RWPE2 (cell line): ENCODE data around the gene SV2C.

Source experiments
- ATAC-seq: fragments of 200-7000 bp; cut with Tn5 transposase; 3 replicates; pipeline ENCODE4 v1.9.1; 2021; ENCODE audit warnings: low read depth
- DNase-seq: peaks from one replicate; pipeline ENCODE4 v3.0.0-alpha.2; 2020; ENCODE audit warnings: low spot score
- H3K27ac ChIP-seq: fragments of 450-650 bp; 2 replicates; pipeline ENCODE4 v1.5.1; 2017; ENCODE audit warnings: mild to moderate bottlenecking; ENCODE audit not compliant: poor library complexity, severe bottlenecking
- H3K27me3 ChIP-seq: fragments of 250-450 bp; sonication (Bioruptor Pico); 2 replicates; pipeline ENCODE4 v1.5.1; 2021; ENCODE audit warnings: mild to moderate bottlenecking, moderate library complexity; ENCODE audit not compliant: insufficient read depth, poor library complexity, severe bottlenecking
- H3K36me3 ChIP-seq: fragments of 250-450 bp; sonication (Bioruptor Pico); 2 replicates; pipeline ENCODE4 v1.5.1; 2020; ENCODE audit warnings: low read depth, mild to moderate bottlenecking, moderate library complexity
- H3K4me1 ChIP-seq: fragments of 250-450 bp; sonication (Bioruptor Pico); 2 replicates; pipeline ENCODE4 v1.5.1; 2021; ENCODE audit warnings: mild to moderate bottlenecking, moderate library complexity; ENCODE audit not compliant: insufficient read depth, poor library complexity, severe bottlenecking
- H3K4me3 ChIP-seq: fragments of 250-450 bp; sonication (Bioruptor Pico); 2 replicates; pipeline ENCODE4 v1.5.1; 2021; ENCODE audit warnings: mild to moderate bottlenecking, moderate library complexity; ENCODE audit not compliant: severe bottlenecking
- H3K9me3 ChIP-seq: fragments of 250-450 bp; sonication (Bioruptor Pico); 2 replicates; pipeline ENCODE4 v1.5.1; 2021; ENCODE audit warnings: mild to moderate bottlenecking, moderate library complexity; ENCODE audit not compliant: severe bottlenecking
- TF ChIP-seq, protein P1 (sequence below): fragments of 450-650 bp; IDR thresholded peaks from one replicate; pipeline ENCODE4 v1.5.1; 2017; ENCODE audit warnings: mild to moderate bottlenecking, moderate library complexity; ENCODE audit not compliant: poor library complexity, severe bottlenecking

The SV2C gene

DNA sequence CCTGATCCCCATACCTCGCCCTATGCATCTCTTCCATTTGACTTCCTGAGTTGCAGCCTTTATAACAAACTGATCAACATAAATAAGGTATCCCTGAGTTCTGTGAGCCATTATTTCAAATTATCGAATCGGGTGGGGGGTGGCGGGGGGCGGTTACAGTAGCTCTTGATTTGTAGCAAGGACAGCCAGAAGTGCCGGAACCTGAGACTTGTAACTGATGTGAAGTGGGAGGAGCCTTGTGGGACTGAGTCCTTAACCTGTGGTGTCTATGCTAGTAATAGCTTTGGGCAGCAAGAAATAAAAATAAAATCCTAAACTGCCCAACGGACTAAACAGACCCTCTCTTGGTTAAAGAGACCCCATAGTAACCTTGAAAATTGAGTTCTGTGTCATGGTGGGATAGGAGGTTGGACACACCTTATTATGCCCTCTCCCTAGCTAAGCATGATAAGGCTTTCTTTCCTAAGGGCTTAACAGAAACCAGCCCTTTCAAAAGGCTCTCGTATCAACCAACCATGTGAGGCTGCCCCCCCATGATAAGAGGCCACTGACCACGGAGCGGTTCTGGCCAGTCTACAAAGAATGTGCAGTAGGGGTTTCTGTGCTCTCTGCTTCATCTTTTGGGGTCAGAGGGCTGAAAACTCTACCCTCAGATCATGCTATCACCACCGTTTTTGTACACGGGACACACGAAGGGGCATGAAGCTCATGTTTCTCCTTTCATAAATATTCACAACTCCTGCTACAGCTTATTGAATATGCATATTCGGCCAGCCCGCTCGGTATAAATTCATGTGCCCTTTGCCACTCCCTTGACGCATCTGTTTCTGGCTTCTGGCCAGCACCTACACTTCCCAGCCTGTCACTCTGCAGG is 280.4 kb downstream of the SV2C start:
- no peak for DNase-seq
- Histone ChIP-seq H3K27ac (no peak overlapping the region), H3K9me3 (no peaks in the 10 kb centered on the region), H3K4me1 (no peaks in the 10 kb centered on the region), H3K27me3 (no peaks in the 10 kb centered on the region), H3K36me3 (no peaks in the 10 kb centered on the region), H3K4me3 (no peak overlapping the region)
- TF ChIP-seq, protein P1, sequence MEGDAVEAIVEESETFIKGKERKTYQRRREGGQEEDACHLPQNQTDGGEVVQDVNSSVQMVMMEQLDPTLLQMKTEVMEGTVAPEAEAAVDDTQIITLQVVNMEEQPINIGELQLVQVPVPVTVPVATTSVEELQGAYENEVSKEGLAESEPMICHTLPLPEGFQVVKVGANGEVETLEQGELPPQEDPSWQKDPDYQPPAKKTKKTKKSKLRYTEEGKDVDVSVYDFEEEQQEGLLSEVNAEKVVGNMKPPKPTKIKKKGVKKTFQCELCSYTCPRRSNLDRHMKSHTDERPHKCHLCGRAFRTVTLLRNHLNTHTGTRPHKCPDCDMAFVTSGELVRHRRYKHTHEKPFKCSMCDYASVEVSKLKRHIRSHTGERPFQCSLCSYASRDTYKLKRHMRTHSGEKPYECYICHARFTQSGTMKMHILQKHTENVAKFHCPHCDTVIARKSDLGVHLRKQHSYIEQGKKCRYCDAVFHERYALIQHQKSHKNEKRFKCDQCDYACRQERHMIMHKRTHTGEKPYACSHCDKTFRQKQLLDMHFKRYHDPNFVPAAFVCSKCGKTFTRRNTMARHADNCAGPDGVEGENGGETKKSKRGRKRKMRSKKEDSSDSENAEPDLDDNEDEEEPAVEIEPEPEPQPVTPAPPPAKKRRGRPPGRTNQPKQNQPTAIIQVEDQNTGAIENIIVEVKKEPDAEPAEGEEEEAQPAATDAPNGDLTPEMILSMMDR: no peak
- ATAC-seq: no peak

DNA sequence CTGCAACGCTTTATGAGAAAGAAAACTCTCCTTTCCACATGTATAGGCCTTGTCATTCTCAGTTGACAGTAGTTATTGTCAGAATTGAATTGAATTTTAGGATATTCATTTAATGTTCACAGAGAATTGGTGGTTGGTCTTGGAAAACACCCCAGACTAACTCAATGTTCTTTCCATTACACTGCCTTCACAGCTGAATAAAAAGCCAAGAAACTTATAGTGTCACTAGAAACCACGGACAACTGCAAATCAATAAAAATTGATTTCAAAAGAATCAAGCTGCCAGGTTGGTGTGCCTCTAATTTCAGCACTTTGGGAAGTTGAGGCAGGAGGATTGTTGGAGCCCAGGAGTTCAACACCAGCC is 281.0 kb downstream of the SV2C start:
- TF ChIP-seq, protein P1: no peak
- DNase-seq (no peak), ATAC-seq (no peak)
- H3K27me3 ChIP-seq: no peaks in the 10 kb centered on the region
- H3K9me3 ChIP-seq: no peaks in the 10 kb centered on the region
- H3K4me1 ChIP-seq: no peaks in the 10 kb centered on the region
- no peak overlapping the region for H3K27ac ChIP-seq
- H3K36me3 ChIP-seq: no peaks in the 10 kb centered on the region
- H3K4me3 ChIP-seq: no peak overlapping the region

DNA sequence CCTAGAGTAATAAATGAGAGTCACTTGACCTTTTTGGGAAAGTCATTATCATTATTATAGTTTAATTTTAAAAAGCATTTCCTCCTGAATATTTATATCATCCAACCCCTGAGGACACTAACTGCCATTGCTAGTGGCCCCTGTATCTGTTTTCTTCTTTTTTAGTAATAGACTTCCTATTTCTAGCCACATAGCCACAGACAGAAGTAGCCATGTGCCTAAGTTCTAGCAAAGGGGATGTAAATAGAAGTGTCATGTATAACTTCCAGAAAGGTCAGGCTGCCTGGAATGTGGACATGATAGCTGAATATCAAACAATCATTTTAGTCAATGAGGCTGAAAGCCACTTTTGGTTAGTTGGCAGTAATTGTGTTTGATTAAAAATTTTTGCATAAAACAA is 282.4 kb downstream of the SV2C start:
- no peak for DNase-seq
- no peak overlapping the region for H3K27ac ChIP-seq

DNA sequence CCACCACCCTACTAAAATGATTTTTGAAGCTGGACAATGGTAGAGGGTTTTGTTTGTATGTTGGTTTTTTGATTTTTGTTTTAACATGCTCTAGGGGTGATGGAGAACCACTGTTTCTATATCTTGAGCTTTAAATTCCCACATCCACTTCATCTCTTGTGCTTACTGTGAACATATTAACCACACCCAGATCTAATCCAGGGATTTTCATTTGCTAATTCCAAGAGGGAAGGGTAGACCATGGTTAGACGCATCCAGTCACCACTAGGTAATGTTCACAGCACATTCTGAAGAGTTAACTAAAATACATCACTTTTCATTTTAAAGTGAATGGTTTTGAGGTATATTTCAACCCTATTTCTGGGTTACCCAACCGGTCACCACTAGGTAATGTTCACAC is 283.4 kb downstream of the SV2C start:
- H3K4me1 ChIP-seq: peaks cover 1% of the 10 kb centered on the region
- TF ChIP-seq, protein P1: no peak
- DNase-seq (no peak), ATAC-seq (no peak)
- H3K36me3 ChIP-seq: no peaks in the 10 kb centered on the region
- H3K27me3 ChIP-seq: no peaks in the 10 kb centered on the region
- no peaks in the 10 kb centered on the region for H3K9me3 ChIP-seq
- H3K27ac ChIP-seq: no peak overlapping the region
- H3K4me3 ChIP-seq: no peak overlapping the region

More for the DNA sequence above, 282.4 kb downstream of the SV2C start:
- Histone ChIP-seq H3K36me3 (no peaks in the 10 kb centered on the region), H3K4me3 (no peak overlapping the region), H3K9me3 (no peaks in the 10 kb centered on the region), H3K27me3 (no peaks in the 10 kb centered on the region), H3K4me1 (no peaks in the 10 kb centered on the region)
- TF ChIP-seq, protein P1: no peak
- no peak for ATAC-seq
